CD8-positive, alpha-beta memory T cell (primary cell): ENCODE data around the gene FRS3. TPM values are rescaled to one million over a fixed set of nuclear protein-coding genes. Genes with fewer than 3 reads are reported as not detected.

ENCODE experiments used
- CTCF ChIA-PET: fragments of 350-600 bp; sonication (Branson Sonifier 250); formaldehyde crosslinking; loops from one replicate; lab custom pipeline; 2021; ENCODE audit warnings: antibody characterized with exemption; lab: Charles Lee
- POLR2A ChIA-PET: fragments of 350-600 bp; sonication (Branson Sonifier 250); formaldehyde crosslinking; loops from one replicate; lab custom pipeline; 2021; ENCODE audit warnings: antibody characterized with exemption; lab: Charles Lee
- DNase-seq, 5 donors: peaks; one replicate each; pipeline versions ENCODE4 v3.0.0 to v3.0.0-alpha.2; 2020 to 2022; ENCODE audit warnings: mixed read lengths in 1 of 5
- H3K27ac ChIP-seq: one replicate; pipeline ENCODE4 v1.7.0; 2013; ENCODE audit warnings: low read depth, mild to moderate bottlenecking, low read length, moderate library complexity
- H3K27me3 ChIP-seq: 2 replicates; pipeline ENCODE4 v1.7.0; 2013; ENCODE audit warnings: low read length, mild to moderate bottlenecking; ENCODE audit not compliant: insufficient read depth, poor library complexity, severe bottlenecking
- H3K36me3 ChIP-seq: 2 replicates; pipeline ENCODE4 v1.7.0; 2013; ENCODE audit warnings: mild to moderate bottlenecking, low read length, moderate library complexity; ENCODE audit not compliant: insufficient read depth
- H3K4me1 ChIP-seq: 2 replicates; pipeline ENCODE4 v1.7.0; 2013; ENCODE audit warnings: mild to moderate bottlenecking, low read length, moderate library complexity; ENCODE audit not compliant: insufficient read depth
- H3K4me3 ChIP-seq: 2 replicates; pipeline ENCODE4 v1.7.0; 2013; ENCODE audit warnings: mild to moderate bottlenecking, low read length
- H3K9me3 ChIP-seq: 2 replicates; pipeline ENCODE4 v1.7.0; 2013; ENCODE audit warnings: mild to moderate bottlenecking, low read length
- H3K27ac Mint-ChIP-seq, 8 donors: one replicate each; pipeline ENCODE4 v1.8.0; 2020 to 2021; ENCODE audit warnings: mixed read lengths in 8 of 8, mild to moderate bottlenecking in 6 of 8, inconsistent platforms in 3 of 8, moderate library complexity in 3 of 8
- H3K27me3 Mint-ChIP-seq, 2 donors: one replicate each; pipeline ENCODE4 v1.8.0; 2020 to 2021; ENCODE audit warnings: mixed read lengths in 2 of 2, mild to moderate bottlenecking in 1 of 2, moderate library complexity in 1 of 2
- H3K36me3 Mint-ChIP-seq, 3 donors: one replicate each; pipeline ENCODE4 v1.8.0; 2020 to 2021; ENCODE audit warnings: mixed read lengths in 3 of 3, inconsistent platforms in 1 of 3, mild to moderate bottlenecking in 1 of 3
- H3K4me1 Mint-ChIP-seq, 3 donors: one replicate each; pipeline ENCODE4 v1.8.0; 2020 to 2021; ENCODE audit warnings: mixed read lengths in 3 of 3, inconsistent platforms in 1 of 3, mild to moderate bottlenecking in 1 of 3
- H3K4me3 Mint-ChIP-seq, 7 donors: one replicate each; pipeline ENCODE4 v1.8.0; 2020 to 2021; ENCODE audit warnings: mixed read lengths in 7 of 7, mild to moderate bottlenecking in 6 of 7, moderate library complexity in 4 of 7, inconsistent platforms in 2 of 7
- H3K9me3 Mint-ChIP-seq, 5 donors: one replicate each; pipeline ENCODE4 v1.8.0; 2020 to 2022; ENCODE audit warnings: mixed read lengths in 5 of 5, mild to moderate bottlenecking in 3 of 5, moderate library complexity in 2 of 5, inconsistent platforms in 1 of 5
- polyA plus RNA-seq: library from polyadenylated mRNA; unstranded; fragments of 300-500 nt; fragmentation: Illumina TruSeq; gene quantifications from one replicate; pipeline ENCODE4 v1.2.3, GENCODE V29; 2021
- total RNA-seq, 2 experiments: library from RNA; stranded (reverse); gene quantifications; one replicate each; pipeline ENCODE4 v1.2.3, GENCODE V29; 2021

FRS3 gene
- total and polyA plus RNA-seq, 3 experiments from 2014 or later, result 3.7 to 4.0 (median 4.0) TPM

GRCh38 chr6:41750374-41750773 lies 29.3 kb downstream of the FRS3 start:
- no peaks in the 10 kb centered on the region for H3K4me1 ChIP-seq
- CTCF ChIA-PET, result interaction anchor here (1.0 kb wide), 1 partner anchor 11 kb away, joined by 3 read pairs; no protein-coding TSS in a partner anchor
- no peaks in the 10 kb centered on the region for H3K4me1 Mint-ChIP-seq

GRCh38 chr6:41748542-41748941 lies 31.2 kb downstream of the FRS3 start:
- CTCF ChIA-PET, result interaction anchor here (0.7 kb wide), 1 partner anchor 12 kb away, joined by 3 read pairs; no protein-coding TSS in a partner anchor
- H3K4me1 ChIP-seq, result no peaks in the 10 kb centered on the region
- no peak for DNase-seq
- no peak overlapping the region for H3K4me3 ChIP-seq
- H3K27me3 ChIP-seq, result no peaks in the 10 kb centered on the region
- Mint-ChIP-seq H3K27ac (no peak overlapping the region), H3K4me3 (no peak overlapping the region), H3K27me3 (peaks cover 5 to 20% of the 10 kb centered on the region in 2 donors), H3K4me1 (no peaks in the 10 kb centered on the region), H3K9me3 (no peaks in the 10 kb centered on the region), H3K36me3 (no peaks in the 10 kb centered on the region)
- no peaks in the 10 kb centered on the region for H3K36me3 ChIP-seq
- POLR2A ChIA-PET, result interaction anchor here (0.7 kb wide), 1 partner anchor 559 kb away, joined by 3 read pairs; no protein-coding TSS in a partner anchor
- no peaks in the 10 kb centered on the region for H3K9me3 ChIP-seq
- no peak overlapping the region for H3K27ac ChIP-seq

More at GRCh38 chr6:41750374-41750773, 29.3 kb downstream of the FRS3 start:
- H3K4me3 Mint-ChIP-seq, result no peak overlapping the region
- H3K27me3 Mint-ChIP-seq, result peaks cover 5 to 24% of the 10 kb centered on the region in 2 donors
- H3K36me3 Mint-ChIP-seq, result no peaks in the 10 kb centered on the region
- Histone ChIP-seq H3K36me3 (no peaks in the 10 kb centered on the region), H3K4me3 (no peak overlapping the region), H3K27ac (no peak overlapping the region), H3K9me3 (no peaks in the 10 kb centered on the region), H3K27me3 (no peaks in the 10 kb centered on the region)
- no peaks in the 10 kb centered on the region for H3K9me3 Mint-ChIP-seq
- POLR2A ChIA-PET, result no interaction called here
- H3K27ac Mint-ChIP-seq, result no peak overlapping the region
- no peak for DNase-seq

GRCh38 chr6:41748102-41748477 lies 31.6 kb downstream of the FRS3 start:
- Histone ChIP-seq H3K4me1 (no peaks in the 10 kb centered on the region), H3K27me3 (no peaks in the 10 kb centered on the region), H3K9me3 (no peaks in the 10 kb centered on the region), H3K4me3 (no peak overlapping the region), H3K27ac (no peak overlapping the region), H3K36me3 (no peaks in the 10 kb centered on the region)
- CTCF ChIA-PET, result no interaction called here
- POLR2A ChIA-PET, result interaction anchor here (0.7 kb wide), 1 partner anchor 560 kb away, joined by 3 read pairs; no protein-coding TSS in a partner anchor
- H3K27me3 Mint-ChIP-seq, result peaks cover 5 to 16% of the 10 kb centered on the region in 2 donors
- H3K36me3 Mint-ChIP-seq, result no peaks in the 10 kb centered on the region
- no peaks in the 10 kb centered on the region for H3K4me1 Mint-ChIP-seq
- H3K4me3 Mint-ChIP-seq, result no peak overlapping the region
- DNase-seq, result no peak
- H3K27ac Mint-ChIP-seq, result no peak overlapping the region
- no peaks in the 10 kb centered on the region for H3K9me3 Mint-ChIP-seq

DNA sequence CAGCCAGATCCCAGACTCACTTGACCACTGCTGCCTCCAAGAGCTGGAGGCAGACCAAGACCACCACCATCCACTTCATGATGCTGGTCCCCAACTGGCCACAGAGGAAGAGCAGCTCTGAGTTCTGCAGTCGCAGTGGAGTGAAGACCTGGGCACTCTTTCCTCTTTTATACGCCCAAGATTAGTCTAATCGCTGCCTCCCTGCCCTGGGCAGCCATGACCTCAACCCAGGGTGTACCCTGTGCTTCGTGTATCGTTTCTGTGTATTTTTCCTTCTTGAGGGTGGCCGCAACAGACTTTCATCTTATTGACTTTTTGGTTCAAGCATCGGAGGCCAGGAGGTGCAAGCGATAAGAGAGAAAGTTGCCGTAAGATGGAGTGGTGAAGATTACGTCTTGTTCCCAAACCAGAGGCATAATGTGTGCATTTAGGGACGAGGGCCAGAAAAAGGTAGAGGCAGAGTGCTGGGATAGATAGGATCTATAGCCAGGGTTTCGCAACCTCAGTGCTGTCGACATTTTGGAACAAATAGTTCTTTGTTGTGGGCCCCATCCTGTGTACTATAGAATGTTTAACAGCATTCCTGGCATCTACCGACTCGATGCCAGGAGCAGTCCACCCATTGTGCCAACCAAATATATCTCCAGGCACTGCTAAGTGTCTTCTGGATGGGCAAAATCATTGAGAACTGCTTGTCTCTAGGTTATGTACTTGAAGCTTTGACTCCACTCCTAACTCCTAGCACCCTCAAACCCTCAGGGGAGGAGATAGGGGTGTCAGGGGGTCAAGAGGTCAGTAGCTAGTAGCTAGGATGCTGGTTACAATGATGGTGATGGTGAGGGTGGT lies 32.2 kb downstream of the FRS3 start, which contains the start of gene PGC:
TSS of gene PGC (minus strand) at position 142 of the 846 bp plus-strand sequence. CDS start at position 79, 63 bp downstream.
- Mint-ChIP-seq H3K36me3 (no peaks in the 10 kb centered on the region), H3K4me1 (no peaks in the 10 kb centered on the region), H3K27ac (peak within 1 kb of the TSS in 1 of 8 donors; percentile 38), H3K27me3 (peaks cover 5 to 14% of the 10 kb centered on the region in 2 donors), H3K4me3 (no peak within 1 kb of the TSS), H3K9me3 (peaks cover 0 to 2% (median 0%) of the 10 kb centered on the region in 5 donors)
- H3K4me1 ChIP-seq, result no peaks in the 10 kb centered on the region
- no peak within 1 kb of the TSS for H3K27ac ChIP-seq
- no peaks in the 10 kb centered on the region for H3K27me3 ChIP-seq
- no peaks in the 10 kb centered on the region for H3K9me3 ChIP-seq
- H3K36me3 ChIP-seq, result no peaks in the 10 kb centered on the region
- no peak for DNase-seq
- ChIA-PET CTCF (no interaction called here), POLR2A (no interaction called here)
- H3K4me3 ChIP-seq, result no peak within 1 kb of the TSS

GRCh38 chr6:41746107-41746506 lies 33.6 kb downstream of the FRS3 start:
- Mint-ChIP-seq H3K4me1 (no peaks in the 10 kb centered on the region), H3K9me3 (peaks cover 0 to 2% (median 0%) of the 10 kb centered on the region in 5 donors), H3K36me3 (no peaks in the 10 kb centered on the region), H3K4me3 (no peak overlapping the region), H3K27me3 (peaks cover 6 to 13% of the 10 kb centered on the region in 2 donors), H3K27ac (no peak overlapping the region)
- H3K9me3 ChIP-seq, result no peaks in the 10 kb centered on the region
- POLR2A ChIA-PET, result interaction anchor here (0.6 kb wide), 1 partner anchor 412 kb away, joined by 3 read pairs; no protein-coding TSS in a partner anchor
- no peaks in the 10 kb centered on the region for H3K36me3 ChIP-seq
- no peaks in the 10 kb centered on the region for H3K4me1 ChIP-seq
- H3K4me3 ChIP-seq, result no peak overlapping the region
- no peaks in the 10 kb centered on the region for H3K27me3 ChIP-seq
- CTCF ChIA-PET, result no interaction called here
- no peak overlapping the region for H3K27ac ChIP-seq
- DNase-seq, result no peak

- Histone ChIP-seq H3K4me3 (no peak overlapping the region), H3K9me3 (no peaks in the 10 kb centered on the region), H3K27ac (no peak overlapping the region), H3K4me1 (no peaks in the 10 kb centered on the region), H3K27me3 (no peaks in the 10 kb centered on the region), H3K36me3 (no peaks in the 10 kb centered on the region)
- peaks cover 0 to 2% (median 0%) of the 10 kb centered on the region in 5 donors for H3K9me3 Mint-ChIP-seq
- CTCF ChIA-PET, result no interaction called here
- no peaks in the 10 kb centered on the region for H3K36me3 Mint-ChIP-seq
- no peak for DNase-seq
- H3K27ac Mint-ChIP-seq, result no peak overlapping the region
- H3K4me3 Mint-ChIP-seq, result peak overlapping the region in 1 of 7 donors; percentile 21
- POLR2A ChIA-PET, result no interaction called here
- no peaks in the 10 kb centered on the region for H3K4me1 Mint-ChIP-seq
- H3K27me3 Mint-ChIP-seq, result peaks cover 5 to 7% of the 10 kb centered on the region in 2 donors
Measured at GRCh38 chr6:41744236-41744787, 35.4 kb downstream of the FRS3 start.

DNA sequence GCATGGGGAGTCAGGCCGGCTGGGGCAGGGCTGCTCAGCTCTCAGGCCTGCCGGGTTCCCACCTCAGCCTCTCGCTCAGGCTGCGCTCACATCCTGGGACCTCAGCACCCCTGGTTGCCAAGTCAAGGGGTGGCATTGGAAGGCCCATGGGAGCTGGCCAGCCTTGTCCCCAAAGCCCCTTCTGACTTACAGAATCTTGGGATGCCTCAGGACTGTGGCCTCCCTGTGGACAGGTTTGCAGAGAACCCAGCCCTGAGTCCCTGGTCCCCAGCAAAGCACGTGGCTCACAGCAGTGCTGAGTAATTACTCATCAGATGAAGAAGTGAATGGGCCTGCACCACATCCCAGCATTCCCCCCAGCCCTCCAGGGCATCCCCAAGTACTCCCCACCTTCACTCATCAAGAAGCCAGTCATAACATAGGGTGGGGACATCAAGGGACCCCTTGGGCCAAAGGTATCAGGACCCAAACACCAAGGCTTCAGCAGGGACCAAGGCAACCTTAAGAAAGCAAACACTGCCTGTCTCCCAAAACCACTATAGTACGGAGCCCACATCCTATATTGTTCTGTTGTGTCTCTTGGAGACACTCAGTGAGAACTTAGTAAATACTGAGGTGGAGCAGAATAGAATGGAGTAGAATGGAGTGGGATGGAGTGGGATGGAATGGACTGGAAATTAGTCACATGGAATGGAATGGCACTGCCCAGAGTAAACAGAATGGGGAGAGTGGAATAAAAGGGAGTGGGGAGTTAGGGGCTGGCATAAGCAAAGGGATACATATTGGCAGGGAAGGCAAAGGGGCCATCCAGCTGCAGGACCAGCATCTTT lies 36.1 kb downstream of the FRS3 start:
- Histone ChIP-seq H3K36me3 (no peaks in the 10 kb centered on the region), H3K4me3 (no peak overlapping the region), H3K4me1 (no peaks in the 10 kb centered on the region), H3K9me3 (no peaks in the 10 kb centered on the region), H3K27ac (no peak overlapping the region), H3K27me3 (no peaks in the 10 kb centered on the region)
- ChIA-PET CTCF (no interaction called here), POLR2A (no interaction called here)
- H3K36me3 Mint-ChIP-seq, result no peaks in the 10 kb centered on the region
- peak overlapping the region in 1 of 8 donors; percentile 14 for H3K27ac Mint-ChIP-seq
- H3K4me3 Mint-ChIP-seq, result no peak overlapping the region
- peaks cover 0 to 2% (median 0%) of the 10 kb centered on the region in 5 donors for H3K9me3 Mint-ChIP-seq
- no peaks in the 10 kb centered on the region for H3K4me1 Mint-ChIP-seq
- DNase-seq, result no peak
- peaks cover 5 to 7% of the 10 kb centered on the region in 2 donors for H3K27me3 Mint-ChIP-seq
